Measurements from ENCODE around the gene RPL18A. TPM values are rescaled to one million over a fixed set of nuclear protein-coding genes. Genes with fewer than 3 reads are reported as not detected.

The RPL18A gene
- total and polyA plus RNA-seq, 8 donors = 854 to 4,061 (median 1,544) TPM

GRCh38 chr19:17831419-17831888 is 28.3 kb upstream of the RPL18A start:
- intact Hi-C loops (cut with DNase I; ENCODE audit: low total_unique reads) = no loop called here
- Histone ChIP-seq H3K36me3 (peaks cover 0 to 58% (median 19%) of the 10 kb centered on the region in 4 donors), H3K4me3 (peak overlapping the region; percentile 19 to 44 (median 30)), H3K27me3 (peaks cover 0 to 50% (median 3%) of the 10 kb centered on the region in 3 donors), H3K4me1 (peaks cover 0 to 22% (median 20%) of the 10 kb centered on the region in 4 donors), H3K27ac (no peak overlapping the region), H3K9me3 (no peaks in the 10 kb centered on the region)
- no peak for TF ChIP-seq POLR2AphosphoS5 (IDR thresholded peaks at IDR 0.05)
- TF ChIP-seq CTCF (IDR thresholded peaks at IDR 0.05) = no peak
- TF ChIP-seq POLR2A (IDR thresholded peaks at IDR 0.05) = no peak
- TF ChIP-seq EP300 (IDR thresholded peaks at IDR 0.05) = no peak
- DNase-seq = peak in 1 of 2 donors; percentile 27
- 30 to 65% (median 36%) methylated on average over 7 to 25 of the region's 25 CpGs for WGBS, 5 donors

GRCh38 chr19:17832443-17833208 is 27.1 kb upstream of the RPL18A start:
- intact Hi-C loops (cut with DNase I; ENCODE audit: low total_unique reads) = no loop called here
- no peak overlapping the region for H3K4me3 ChIP-seq
- no peak overlapping the region for H3K27ac ChIP-seq
- H3K9me3 ChIP-seq = no peaks in the 10 kb centered on the region
- peaks cover 0 to 22% (median 20%) of the 10 kb centered on the region in 4 donors for H3K4me1 ChIP-seq
- TF ChIP-seq CTCF (IDR thresholded peaks at IDR 0.05) = no peak
- no peak for TF ChIP-seq POLR2A (IDR thresholded peaks at IDR 0.05)
- TF ChIP-seq EP300 (IDR thresholded peaks at IDR 0.05) = no peak
- TF ChIP-seq POLR2AphosphoS5 (IDR thresholded peaks at IDR 0.05) = no peak
- DNase-seq = no peak
- H3K36me3 ChIP-seq = peaks cover 0 to 63% (median 23%) of the 10 kb centered on the region in 4 donors
- 83 to 88% (median 88%) methylated on average over 9 to 17 of the region's 17 CpGs for WGBS, 5 donors
- peaks cover 0 to 45% (median 3%) of the 10 kb centered on the region in 3 donors for H3K27me3 ChIP-seq

- peaks cover 0 to 39% (median 3%) of the 10 kb centered on the region in 3 donors for H3K27me3 ChIP-seq
- no peak overlapping the region for H3K27ac ChIP-seq
- TF ChIP-seq EP300 (IDR thresholded peaks at IDR 0.05) = no peak
- no peak for TF ChIP-seq CTCF (IDR thresholded peaks at IDR 0.05)
- TF ChIP-seq POLR2AphosphoS5 (IDR thresholded peaks at IDR 0.05) = no peak
- no peak for TF ChIP-seq POLR2A (IDR thresholded peaks at IDR 0.05)
- H3K36me3 ChIP-seq = peaks cover 0 to 83% (median 31%) of the 10 kb centered on the region in 4 donors
- H3K4me1 ChIP-seq = peaks cover 0 to 22% (median 20%) of the 10 kb centered on the region in 4 donors
- intact Hi-C loops (cut with DNase I; ENCODE audit: low total_unique reads) = no loop called here
- 66 to 85% (median 72%) methylated on average over 23 to 27 of the region's 27 CpGs for WGBS, 5 donors
- no peak overlapping the region for H3K4me3 ChIP-seq
- no peaks in the 10 kb centered on the region for H3K9me3 ChIP-seq
- no peak for DNase-seq
Measured at GRCh38 chr19:17834350-17835181, 25.1 kb upstream of the RPL18A start.
